GM12878 (cell line): ENCODE measurements around the gene TTLL3. TPM values are rescaled to one million over a fixed set of nuclear protein-coding genes. Genes with fewer than 3 reads are reported as not detected.
"Not testable (repeated sequence)": the region's sequence is repeated elsewhere in the genome, so short reads cannot be mapped to it uniquely, and the experiment has no call there.

Experiments
- ATAC-seq: fragments of 200-7000 bp; cut with Tn5 transposase; 3 replicates; pipeline ENCODE4 v1.9.1; 2020; ENCODE audit warnings: mild to moderate bottlenecking, moderate library complexity
- BruUV-seq: library from RNA; stranded (reverse); fragments of 400-500 nt; replicated peaks from 2 replicates; lab custom pipeline; 2021; lab: Mats Ljungman, UMichigan
- CTCF ChIA-PET: fragments of 300-600 bp; sonication (Branson Sonifier 250); formaldehyde crosslinking; extraction: SDS; loops from one replicate; lab custom pipeline; 2021; ENCODE audit warnings: inconsistent platforms; lab: Yijun Ruan, JAX
- POLR2A ChIA-PET: fragments of 350-600 bp; formaldehyde crosslinking; extraction: SDS; loops from one replicate; lab custom pipeline; 2021; ENCODE audit warnings: inconsistent platforms; lab: Charles Lee
- RAD21 ChIA-PET: fragments of 300-600 bp; sonication (Branson Sonifier 250); formaldehyde crosslinking; loops from one replicate; lab custom pipeline; 2023; ENCODE audit warnings: antibody characterized with exemption; ENCODE audit not compliant: unreplicated experiment; lab: Charles Lee
- SMC1A ChIA-PET: fragments of 300-600 bp; sonication (Branson Sonifier 250); formaldehyde crosslinking; loops from one replicate; lab custom pipeline; 2023; ENCODE audit not compliant: unreplicated experiment, uncharacterized antibody; lab: Charles Lee
- DNase-seq: peaks from one replicate; pipeline ENCODE4 v3.0.0-alpha.2; 2011; ENCODE audit warnings: low read depth, low spot score
- FAIRE-seq: peaks from 3 replicates; lab custom pipeline; 2011; peaks lifted over from hg19 to GRCh38; lab: Jason Lieb, UNC
- H2AFZ ChIP-seq: 2 replicates; pipeline ENCODE4 v1.6.0; 2011; ENCODE audit warnings: low read depth, low read length, control low read depth; ENCODE audit not compliant: control insufficient read depth
- H3K27ac ChIP-seq: 2 replicates; pipeline ENCODE4 v1.5.1; 2011; ENCODE audit warnings: control low read depth; ENCODE audit not compliant: control insufficient read depth, insufficient read depth
- H3K27me3 ChIP-seq, 2 experiments: replicated peaks in 1 of 2; 2 replicates each; pipeline versions ENCODE4 v1.6.0 to v1.6.1; 2011; ENCODE audit warnings: low read length in 1 of 2; ENCODE audit not compliant: control insufficient read depth in 2 of 2, insufficient read depth in 2 of 2
- H3K36me3 ChIP-seq, 2 experiments: 2 replicates each; pipeline ENCODE4 v1.5.1; 2011; ENCODE audit warnings: low read length in 1 of 2; ENCODE audit not compliant: control insufficient read depth in 2 of 2, insufficient read depth in 2 of 2
- H3K4me1 ChIP-seq: 2 replicates; pipeline ENCODE4 v1.6.1; 2011; ENCODE audit warnings: mild to moderate bottlenecking, low read length, moderate library complexity, mixed read lengths; ENCODE audit not compliant: control insufficient read depth, insufficient read depth
- H3K4me2 ChIP-seq: 2 replicates; pipeline ENCODE4 v1.6.0; 2011; ENCODE audit warnings: control low read depth; ENCODE audit not compliant: control insufficient read depth, insufficient read depth
- H3K4me3 ChIP-seq: fragments of 200-600 bp; sonication (generic); 2 replicates; pipeline ENCODE4 v1.5.1; 2016
- H3K79me2 ChIP-seq: 2 replicates; pipeline ENCODE4 v1.6.0; 2011; ENCODE audit warnings: low read length; ENCODE audit not compliant: control insufficient read depth, insufficient read depth
- H3K9ac ChIP-seq: 2 replicates; pipeline ENCODE4 v1.8.0; 2011; ENCODE audit warnings: low read length, control low read depth, mixed read lengths; ENCODE audit not compliant: control insufficient read depth, insufficient read depth
- H3K9me3 ChIP-seq: replicated peaks from 3 replicates; pipeline ENCODE4 v1.5.1; 2011; ENCODE audit warnings: mild to moderate bottlenecking, low read length; ENCODE audit not compliant: control insufficient read depth, insufficient read depth
- H4K20me1 ChIP-seq: 2 replicates; pipeline ENCODE4 v1.6.0; 2011; ENCODE audit not compliant: control insufficient read depth, insufficient read depth
- RAD21 ChIP-seq: IDR thresholded peaks from 2 replicates; pipeline ENCODE4 v1.6.1; 2011; ENCODE audit warnings: mild to moderate bottlenecking, low read depth, low read length, moderate library complexity; ENCODE audit not compliant: insufficient read depth
- WGBS: methylation state at CpG from one replicate; pipeline ENCODE4 v1.1.6; 2016; ENCODE audit warnings: low lambda C conversion rate; ENCODE audit not compliant: insufficient replicate concordance, insufficient coverage; ENCODE audit errors: missing lambda C conversion rate; 5-methylcytosine and 5-hydroxymethylcytosine counted together
- in situ Hi-C: fragments of 300-500 bp; cut with MboI; formaldehyde crosslinking; loops from 9 replicates; pipeline ENCODE4 v1.14.3; 2018; ENCODE audit warnings: mixed read lengths
- intact Hi-C: fragments of 100-400 bp; cut with micrococcal nuclease; formaldehyde crosslinking; loops from one replicate; pipeline ENCODE4 v1.14.2; 2022; ENCODE audit not compliant: unreplicated experiment
- polyA plus RNA-seq, 11 experiments: library from polyadenylated mRNA; depleted of rRNA in 4 of 11; unstranded in 6 of 11; stranded (reverse) in 5 of 11; fragments of >200 nt; fragmentation: Nextera tagmentation in 4 of 11; fragmentation: Illumina TruSeq in 1 of 11; extraction: Ambion mirVana in 4 of 11; extraction: Trizol in 1 of 11; gene quantifications; 1 replicate in 1 of 11; 2 replicates in 10 of 11; pipeline versions ENCODE4 v1.2.1 to v1.2.3, GENCODE V29; 2011 to 2016; ENCODE audit warnings: inconsistent platforms in 2 of 11, missing spikeins in 2 of 11, low read depth in 1 of 11
- total RNA-seq, 4 experiments: library from RNA; depleted of rRNA in 3 of 4; stranded (reverse); fragments of >200 nt in 3 of 4; fragmentation: Illumina TruSeq in 1 of 4; extraction: Trizol in 1 of 4; gene quantifications; 2 replicates each; pipeline versions ENCODE4 v1.2.1 to v1.2.3, GENCODE V29; 2013 to 2021
- TF ChIP-seq, protein P1 (sequence below), 3 experiments: IDR thresholded peaks in 2 of 3; conservative IDR thresholded peaks in 1 of 3; 2 replicates each; pipeline ENCODE4 v1.5.1; 2011; ENCODE audit warnings: low read depth in 3 of 3, low read length in 3 of 3, mild to moderate bottlenecking in 3 of 3, control low read depth in 2 of 3, moderate library complexity in 2 of 3, inconsistent platforms in 1 of 3, mixed read lengths in 1 of 3; ENCODE audit not compliant: control insufficient read depth in 2 of 3, insufficient read depth in 1 of 3; ENCODE audit errors: extremely low read depth in 1 of 3

Gene TTLL3
- total and polyA plus RNA-seq, 10 of the 15 experiments (the other 5 are each of a cell fraction or from before 2014, with no cell fraction given) = 4.2 to 51.3 (median 18.9) TPM

DNA sequence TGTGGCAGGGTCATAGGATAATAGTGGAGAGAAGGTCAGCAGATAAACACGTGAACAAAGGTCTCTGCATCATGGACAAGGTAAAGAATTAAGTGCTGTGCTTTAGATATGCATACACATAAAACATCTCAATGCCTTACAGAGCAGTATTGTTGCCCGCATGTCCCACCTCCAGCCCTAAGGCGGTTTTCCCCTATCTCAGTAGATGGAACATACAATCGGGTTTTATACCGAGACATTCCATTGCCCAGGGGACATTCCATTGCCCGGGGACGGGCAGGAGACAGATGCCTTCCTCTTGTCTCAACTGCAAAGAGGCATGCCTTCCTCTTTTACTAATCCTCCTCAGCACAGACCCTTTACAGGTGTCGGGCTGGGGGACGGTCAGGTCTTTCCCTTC is 37.8 kb downstream of the TTLL3 start:
- POLR2A ChIA-PET, SMC1A ChIA-PET, H3K4me2 ChIP-seq, H2AFZ ChIP-seq, DNase-seq, H3K9ac ChIP-seq, H3K27ac ChIP-seq, intact Hi-C loops, H3K9me3 ChIP-seq, BruUV-seq, ATAC-seq, H3K4me3 ChIP-seq, H4K20me1 ChIP-seq, H3K36me3 ChIP-seq, H3K4me1 ChIP-seq, H3K27me3 ChIP-seq, FAIRE-seq, RAD21 ChIA-PET, in situ Hi-C loops, H3K79me2 ChIP-seq: not testable (repeated sequence)
- CTCF ChIA-PET = interaction anchor here (0.6 to 1.3 kb wide), 4 partner anchors 43 to 376 kb away, joined by 3 to 10 read pairs (median 4); partner anchors contain the start of gene JAGN1
- WGBS = 47% methylated on average over 7 of the region's 9 CpGs

- peak; percentile 49 for FAIRE-seq
- H3K27me3 ChIP-seq, H3K27ac ChIP-seq, H3K9ac ChIP-seq, H3K79me2 ChIP-seq, H2AFZ ChIP-seq, H4K20me1 ChIP-seq, BruUV-seq, DNase-seq, ATAC-seq, in situ Hi-C loops, intact Hi-C loops, H3K4me1 ChIP-seq, POLR2A ChIA-PET, H3K9me3 ChIP-seq, H3K4me2 ChIP-seq, H3K36me3 ChIP-seq, H3K4me3 ChIP-seq: not testable (repeated sequence)
- 41% methylated on average over 4 of the region's 4 CpGs for WGBS
- TF ChIP-seq, protein P1, sequence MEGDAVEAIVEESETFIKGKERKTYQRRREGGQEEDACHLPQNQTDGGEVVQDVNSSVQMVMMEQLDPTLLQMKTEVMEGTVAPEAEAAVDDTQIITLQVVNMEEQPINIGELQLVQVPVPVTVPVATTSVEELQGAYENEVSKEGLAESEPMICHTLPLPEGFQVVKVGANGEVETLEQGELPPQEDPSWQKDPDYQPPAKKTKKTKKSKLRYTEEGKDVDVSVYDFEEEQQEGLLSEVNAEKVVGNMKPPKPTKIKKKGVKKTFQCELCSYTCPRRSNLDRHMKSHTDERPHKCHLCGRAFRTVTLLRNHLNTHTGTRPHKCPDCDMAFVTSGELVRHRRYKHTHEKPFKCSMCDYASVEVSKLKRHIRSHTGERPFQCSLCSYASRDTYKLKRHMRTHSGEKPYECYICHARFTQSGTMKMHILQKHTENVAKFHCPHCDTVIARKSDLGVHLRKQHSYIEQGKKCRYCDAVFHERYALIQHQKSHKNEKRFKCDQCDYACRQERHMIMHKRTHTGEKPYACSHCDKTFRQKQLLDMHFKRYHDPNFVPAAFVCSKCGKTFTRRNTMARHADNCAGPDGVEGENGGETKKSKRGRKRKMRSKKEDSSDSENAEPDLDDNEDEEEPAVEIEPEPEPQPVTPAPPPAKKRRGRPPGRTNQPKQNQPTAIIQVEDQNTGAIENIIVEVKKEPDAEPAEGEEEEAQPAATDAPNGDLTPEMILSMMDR (IDR thresholded peaks at IDR 0.05 in 2 of 3, conservative IDR thresholded peaks at IDR 0.05 in 1 of 3; ENCODE audit: control insufficient read depth in 2 of 3, extremely low read depth in 1 of 3, insufficient read depth in 1 of 3, low read depth in 3 of 3, low read length in 3 of 3) = peak; percentile 34 to 41 (median 35); a peak in 4 of 6 replicates
- peak; percentile 51 for TF ChIP-seq RAD21
- SMC1A ChIA-PET = interaction anchor here (1.1 to 1.9 kb wide), 3 partner anchors 31 to 84 kb away, joined by 3 to 9 read pairs (median 4); partner anchors contain the start of gene CIDEC
- CTCF ChIA-PET = interaction anchor here (1.0 to 1.5 kb wide), 7 partner anchors 30 to 375 kb away, joined by 3 to 10 read pairs (median 4); partner anchors contain the start of gene JAGN1
- RAD21 ChIA-PET = interaction anchor here (1.3 kb wide), 1 partner anchor 82 kb away, joined by 3 read pairs; no protein-coding TSS in a partner anchor
Observed at GRCh38 chr3:9848860-9849259, 38.8 kb downstream of the TTLL3 start.

GRCh38 chr3:9851383-9851782 is 41.3 kb downstream of the TTLL3 start:
- POLR2A ChIA-PET, in situ Hi-C loops, H3K27me3 ChIP-seq, H3K36me3 ChIP-seq, H3K4me1 ChIP-seq, H3K9me3 ChIP-seq, H4K20me1 ChIP-seq, BruUV-seq, RAD21 ChIA-PET, H2AFZ ChIP-seq, ATAC-seq, H3K9ac ChIP-seq, intact Hi-C loops, H3K79me2 ChIP-seq, FAIRE-seq, H3K4me3 ChIP-seq, DNase-seq, H3K27ac ChIP-seq, SMC1A ChIA-PET, H3K4me2 ChIP-seq: not testable (repeated sequence)
- WGBS = 65% methylated on average over 6 of the region's 6 CpGs
- CTCF ChIA-PET = interaction anchor here (0.7 to 1.6 kb wide), 2 partner anchors 42 to 63 kb away, joined by 3 read pairs; no protein-coding TSS in a partner anchor
